HepG2 (cell line): ENCODE data around the gene SNN. TPM values are rescaled to one million over a fixed set of nuclear protein-coding genes. Genes with fewer than 3 reads are reported as not detected.

Experiments used
- ATAC-seq: fragments of 200-7000 bp; cut with Tn5 transposase; 3 replicates; pipeline ENCODE4 v1.9.1; 2020; ENCODE audit warnings: mild to moderate bottlenecking, moderate library complexity
- BruUV-seq: library from RNA; stranded (reverse); fragments of 400-500 nt; replicated peaks from 2 replicates; lab custom pipeline; 2021; lab: Mats Ljungman, UMichigan
- CTCF ChIA-PET: fragments of 300-600 bp; formaldehyde crosslinking; extraction: SDS; loops from one replicate; lab custom pipeline; 2021; ENCODE audit warnings: low total read pairs, inconsistent platforms, low intra/inter-chr PET ratio; lab: Yijun Ruan, JAX
- POLR2A ChIA-PET: fragments of 350-600 bp; sonication (Branson Sonifier 250); formaldehyde crosslinking; loops from one replicate; lab custom pipeline; 2020; ENCODE audit warnings: antibody characterized with exemption, inconsistent platforms; lab: Yijun Ruan, JAX
- DNase-seq: peaks from one replicate; pipeline ENCODE4 v3.0.0-alpha.2; 2015; ENCODE audit warnings: low spot score
- FAIRE-seq: peaks from 3 replicates; lab custom pipeline; 2011; peaks lifted over from hg19 to GRCh38; lab: Jason Lieb, UNC
- H2AFZ ChIP-seq: one replicate; pipeline ENCODE4 v1.6.1; 2011; ENCODE audit warnings: low read length, inconsistent platforms
- H3K27ac ChIP-seq: fragments of 300-600 bp; 3 replicates; pipeline ENCODE4 v1.8.0; 2011; ENCODE audit warnings: mixed run types, mild to moderate bottlenecking, mixed read lengths, low read length, inconsistent platforms; ENCODE audit not compliant: insufficient read depth; ENCODE audit errors: extremely low read length
- H3K27me3 ChIP-seq, 2 experiments: fragments of 200-600 bp in 1 of 2; 2 replicates in 1 of 2; 3 replicates in 1 of 2; pipeline versions ENCODE4 v1.6.0 to v1.8.0; 2011; ENCODE audit warnings: low read length in 2 of 2, mild to moderate bottlenecking in 2 of 2, moderate library complexity in 2 of 2, inconsistent platforms in 1 of 2; ENCODE audit not compliant: insufficient read depth in 2 of 2, control insufficient read depth in 1 of 2
- H3K36me3 ChIP-seq, 2 experiments: fragments of 200-600 bp in 1 of 2; replicated peaks in 1 of 2; 2 replicates in 1 of 2; 3 replicates in 1 of 2; pipeline versions ENCODE4 v1.5.1 to v1.8.0; 2011; ENCODE audit warnings: low read length in 2 of 2, inconsistent platforms in 1 of 2; ENCODE audit not compliant: insufficient read depth in 2 of 2, control insufficient read depth in 1 of 2
- H3K4me1 ChIP-seq: 2 replicates; pipeline ENCODE4 v1.5.1; 2012; ENCODE audit warnings: low read length, inconsistent platforms; ENCODE audit not compliant: insufficient read depth
- H3K4me2 ChIP-seq: 2 replicates; pipeline ENCODE4 v1.6.0; 2011; ENCODE audit warnings: low read depth, low read length, inconsistent platforms
- H3K4me3 ChIP-seq, 3 experiments: fragments of 200-600 bp in 1 of 3; sonication (generic), shearing (Covaris generic) in 1 of 3; replicated peaks in 1 of 3; 2 replicates each; pipeline ENCODE4 v1.5.1; 2011 to 2016; ENCODE audit warnings: low read length in 3 of 3, inconsistent platforms in 2 of 3, low read depth in 2 of 3, mild to moderate bottlenecking in 2 of 3, control low read depth in 1 of 3, mixed read lengths in 1 of 3; ENCODE audit not compliant: insufficient read depth in 1 of 3
- H3K79me2 ChIP-seq: one replicate; pipeline ENCODE4 v1.6.1; 2011; ENCODE audit warnings: low read length, inconsistent platforms; ENCODE audit not compliant: insufficient read depth
- H3K9ac ChIP-seq: 2 replicates; pipeline ENCODE4 v1.6.0; 2011; ENCODE audit warnings: mild to moderate bottlenecking, low read depth, low read length, inconsistent platforms; ENCODE audit not compliant: insufficient read depth
- H3K9me3 ChIP-seq: 2 replicates; pipeline ENCODE4 v1.5.1; 2012; ENCODE audit warnings: mild to moderate bottlenecking, low read length
- H4K20me1 ChIP-seq: 2 replicates; pipeline ENCODE4 v1.6.0; 2011; ENCODE audit warnings: inconsistent platforms, mild to moderate bottlenecking, low read length, moderate library complexity; ENCODE audit not compliant: insufficient read depth
- BCL6 ChIP-seq: IDR thresholded peaks from 2 replicates; pipeline ENCODE4 v1.6.1; 2016; ENCODE audit warnings: missing genetic modification reagents, missing compliant biosample characterization
- CREB3 ChIP-seq: sonication (generic); formaldehyde crosslinking; IDR thresholded peaks from 2 replicates; pipeline ENCODE4 v1.5.0; 2020; ENCODE audit warnings: missing genetic modification reagents
- CSRNP2 ChIP-seq: sonication (generic); formaldehyde crosslinking; conservative IDR thresholded peaks from 2 replicates; pipeline ENCODE4 v1.8.0; 2022; ENCODE audit warnings: low read depth, missing genetic modification reagents
- DZIP1 ChIP-seq: sonication (generic); formaldehyde crosslinking; IDR thresholded peaks from 2 replicates; pipeline ENCODE4 v1.5.0; 2020; ENCODE audit warnings: mild to moderate bottlenecking, missing genetic modification reagents
- PPARG ChIP-seq: conservative IDR thresholded peaks from 2 replicates; pipeline ENCODE4 v1.6.1; 2016; ENCODE audit warnings: missing biosample characterization, missing genetic modification reagents
- SOX13 ChIP-seq, 3 experiments: fragments of 450-650 bp in 1 of 3; sonication (generic) in 1 of 3; formaldehyde crosslinking in 1 of 3; IDR thresholded peaks in 2 of 3; conservative IDR thresholded peaks in 1 of 3; 2 replicates each; pipeline versions ENCODE4 v1.5.0 to v1.6.1; 2016 to 2020; ENCODE audit warnings: antibody characterized with exemption in 1 of 3, mild to moderate bottlenecking in 1 of 3, missing compliant biosample characterization in 1 of 3, missing genetic modification reagents in 1 of 3, moderate library complexity in 1 of 3
- TIGD3 ChIP-seq: sonication (generic); formaldehyde crosslinking; IDR thresholded peaks from 2 replicates; pipeline ENCODE4 v1.5.1; 2020; ENCODE audit warnings: mild to moderate bottlenecking, missing genetic modification reagents, borderline replicate concordance
- WGBS: methylation state at CpG from one replicate; pipeline ENCODE4 v1.1.6; 2017; ENCODE audit warnings: low lambda C conversion rate; 5-methylcytosine and 5-hydroxymethylcytosine counted together
- in situ Hi-C: cut with HindIII; loops from 2 replicates; pipeline ENCODE4 v1.10.0; 2017; ENCODE audit warnings: low pct_unique_long_range_greater_than_20kb; ENCODE audit not compliant: extremely low pct_ligation_motif_present
- intact Hi-C: fragments of 100-400 bp; cut with micrococcal nuclease; formaldehyde crosslinking; loops from one replicate; pipeline ENCODE4 v1.10.0; 2022; ENCODE audit not compliant: unreplicated experiment
- polyA plus RNA-seq, 8 experiments: library from polyadenylated mRNA; depleted of rRNA in 3 of 8; stranded (reverse) in 7 of 8; unstranded in 1 of 8; fragments of >200 nt; fragmentation: Illumina TruSeq in 4 of 8; extraction: Trizol in 4 of 8; gene quantifications; 2 replicates each; pipeline versions ENCODE4 v1.2.1 to v1.2.3, GENCODE V29; 2011 to 2016; ENCODE audit warnings: low read depth in 4 of 8, missing spikeins in 1 of 8, mixed read lengths in 1 of 8; ENCODE audit not compliant: insufficient read depth in 1 of 8
- total RNA-seq, 5 experiments: library from RNA; depleted of rRNA; stranded (reverse); fragments of >200 nt; fragmentation: Illumina TruSeq; extraction: Trizol; gene quantifications; 2 replicates each; pipeline ENCODE4 v1.2.3, GENCODE V29; 2016; ENCODE audit warnings: low read depth in 1 of 5
- TF ChIP-seq, protein P1 (sequence below): sonication (generic); formaldehyde crosslinking; IDR thresholded peaks from 2 replicates; pipeline ENCODE4 v1.4.0; 2020; ENCODE audit warnings: low read depth, mild to moderate bottlenecking, missing genetic modification reagents

SNN gene
- total and polyA plus RNA-seq, 2 of the 13 experiments (the other 11 are each of a cell fraction or from before 2014, with no cell fraction given) = 5.2 to 8.4 TPM

DNA sequence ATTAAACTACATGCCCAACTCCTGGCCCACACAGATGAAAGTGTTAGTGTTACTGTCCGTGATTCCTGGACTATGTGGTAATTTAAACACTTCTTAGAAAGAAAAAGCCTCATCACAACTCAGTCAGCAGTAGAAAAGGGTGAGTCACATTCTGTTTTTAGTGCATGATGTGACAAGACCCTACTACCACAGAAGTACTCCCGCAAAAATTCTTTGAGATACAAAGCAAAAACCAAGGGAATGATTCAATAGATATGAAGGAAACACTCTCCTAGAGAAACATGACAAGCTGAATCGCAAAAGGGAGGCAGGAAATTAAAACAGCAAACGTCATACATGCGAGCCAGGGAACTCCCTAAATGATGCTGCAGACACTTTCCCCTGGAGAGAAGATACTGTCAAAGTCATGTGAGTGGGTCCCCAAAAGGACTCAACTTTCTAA, 14.4 kb downstream of the SNN start:
- Histone ChIP-seq H3K4me1 (no peaks in the 10 kb centered on the region), H3K27me3 (no peaks in the 10 kb centered on the region), H3K36me3 (peaks cover 54 to 100% of the 10 kb centered on the region in 2 experiments), H3K79me2 (no peaks in the 10 kb centered on the region), H3K4me2 (no peak overlapping the region), H3K27ac (no peak overlapping the region), H3K4me3 (no peak overlapping the region), H3K9ac (no peak overlapping the region), H4K20me1 (no peaks in the 10 kb centered on the region; the same call in 1 of the 2 replicates), H2AFZ (no peak overlapping the region), H3K9me3 (no peaks in the 10 kb centered on the region)
- WGBS = 94% methylated on average over 5 of the region's 5 CpGs
- no peak for FAIRE-seq
- no peak for TF ChIP-seq BCL6
- in situ Hi-C loops = no loop called here
- BruUV-seq = no TSS peak
- ChIA-PET CTCF (no interaction called here), POLR2A (no interaction called here)
- ATAC-seq = no peak
- intact Hi-C loops = no loop called here
- no peak for DNase-seq

- Histone ChIP-seq H2AFZ (no peak overlapping the region), H3K27ac (no peak overlapping the region), H3K4me1 (no peaks in the 10 kb centered on the region), H4K20me1 (no peaks in the 10 kb centered on the region; the same call in 1 of the 2 replicates), H3K9ac (no peak overlapping the region), H3K4me3 (no peak overlapping the region), H3K9me3 (no peaks in the 10 kb centered on the region), H3K79me2 (no peaks in the 10 kb centered on the region), H3K36me3 (peaks cover 56 to 100% of the 10 kb centered on the region in 2 experiments), H3K27me3 (no peaks in the 10 kb centered on the region), H3K4me2 (no peak overlapping the region)
- in situ Hi-C loops (no loop called here), intact Hi-C loops (no loop called here)
- CTCF ChIA-PET = no interaction called here
- no peak for FAIRE-seq
- BruUV-seq = no TSS peak
- DNase-seq = no peak
- POLR2A ChIA-PET = no interaction called here
- 96% methylated on average over 11 of the region's 11 CpGs for WGBS
- ATAC-seq = no peak
- TF ChIP-seq TIGD3 (CRISPR knock-in tag) (no peak), SOX13 (IDR thresholded peaks at IDR 0.05) (no peak), SOX13 (CRISPR knock-in tag; conservative IDR thresholded peaks at IDR 0.05 in 1 of 2, IDR thresholded peaks at IDR 0.05 in 1 of 2) (no peak), CREB3 (CRISPR knock-in tag) (no peak), CSRNP2 (CRISPR knock-in tag) (no peak), PPARG (CRISPR knock-in tag) (no peak), DZIP1 (CRISPR knock-in tag) (peak; percentile 46; the same call in 1 of the 2 replicates)
- TF ChIP-seq, protein P1, sequence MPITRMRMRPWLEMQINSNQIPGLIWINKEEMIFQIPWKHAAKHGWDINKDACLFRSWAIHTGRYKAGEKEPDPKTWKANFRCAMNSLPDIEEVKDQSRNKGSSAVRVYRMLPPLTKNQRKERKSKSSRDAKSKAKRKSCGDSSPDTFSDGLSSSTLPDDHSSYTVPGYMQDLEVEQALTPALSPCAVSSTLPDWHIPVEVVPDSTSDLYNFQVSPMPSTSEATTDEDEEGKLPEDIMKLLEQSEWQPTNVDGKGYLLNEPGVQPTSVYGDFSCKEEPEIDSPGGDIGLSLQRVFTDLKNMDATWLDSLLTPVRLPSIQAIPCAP (CRISPR knock-in tag) = no peak
Measured at GRCh38 chr16:11683145-11683544, 14.9 kb downstream of the SNN start.
